HG02840 (cell line): Measurements from ENCODE around the gene TRAF2.

Experiments used
- ATAC-seq: cut with Tn5 transposase; IDR thresholded peaks from one replicate; pipeline ENCODE4 v1.9.1; 2021; ENCODE audit warnings: mild to moderate bottlenecking, moderate library complexity, moderate number of reproducible peaks; ENCODE audit not compliant: unreplicated experiment, low FRiP score

The TRAF2 gene

GRCh38 chr9:136947028-136947891 is 60.9 kb downstream of the TRAF2 start:
- ATAC-seq: no peak

GRCh38 chr9:136947955-136948510 is 61.7 kb downstream of the TRAF2 start:
- ATAC-seq: no peak

- ATAC-seq: no peak
Observed at GRCh38 chr9:136949239-136949816, 63.0 kb downstream of the TRAF2 start.

- ATAC-seq: peak; percentile 72
Observed at GRCh38 chr9:136949817-136950655, 63.7 kb downstream of the TRAF2 start.

- no peak for ATAC-seq
Observed at GRCh38 chr9:136950656-136951276, 64.5 kb downstream of the TRAF2 start.

- no peak for ATAC-seq
Observed at GRCh38 chr9:136951541-136952320, 65.4 kb downstream of the TRAF2 start, which contains the start of gene LCN12. Gene LCN12 (plus strand): TSS chr9:136952273. CDS start chr9:136952328, 55 bp downstream.

DNA sequence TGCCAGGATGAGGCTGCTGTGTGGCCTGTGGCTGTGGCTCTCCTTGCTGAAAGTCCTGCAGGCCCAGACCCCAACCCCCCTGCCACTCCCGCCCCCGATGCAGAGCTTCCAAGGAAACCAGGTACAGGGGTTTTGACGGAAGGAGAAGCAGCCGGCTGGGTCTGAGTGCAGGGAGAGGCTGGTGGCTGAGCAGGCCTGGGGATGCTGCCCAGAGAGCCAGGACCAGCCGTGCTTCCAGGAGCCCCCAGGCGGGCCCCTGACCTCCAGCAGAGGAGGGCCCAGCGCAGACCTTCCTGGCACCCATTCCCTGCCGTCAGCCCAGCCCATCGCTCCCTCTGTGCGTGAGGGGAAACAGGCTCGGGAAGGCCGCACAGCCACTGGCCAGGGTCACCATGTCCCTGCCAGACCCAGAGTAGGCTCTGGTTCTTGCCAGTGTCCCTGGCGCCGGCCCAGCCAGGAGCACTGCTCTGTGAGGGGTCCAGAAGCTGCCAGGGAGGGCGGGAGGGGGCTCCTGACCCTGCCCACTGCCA is 66.1 kb downstream of the TRAF2 start:
- no peak for ATAC-seq

- ATAC-seq: no peak
Observed at GRCh38 chr9:136952876-136953770, 66.8 kb downstream of the TRAF2 start.

- ATAC-seq: no peak
Observed at GRCh38 chr9:136953771-136954269, 67.5 kb downstream of the TRAF2 start.

DNA sequence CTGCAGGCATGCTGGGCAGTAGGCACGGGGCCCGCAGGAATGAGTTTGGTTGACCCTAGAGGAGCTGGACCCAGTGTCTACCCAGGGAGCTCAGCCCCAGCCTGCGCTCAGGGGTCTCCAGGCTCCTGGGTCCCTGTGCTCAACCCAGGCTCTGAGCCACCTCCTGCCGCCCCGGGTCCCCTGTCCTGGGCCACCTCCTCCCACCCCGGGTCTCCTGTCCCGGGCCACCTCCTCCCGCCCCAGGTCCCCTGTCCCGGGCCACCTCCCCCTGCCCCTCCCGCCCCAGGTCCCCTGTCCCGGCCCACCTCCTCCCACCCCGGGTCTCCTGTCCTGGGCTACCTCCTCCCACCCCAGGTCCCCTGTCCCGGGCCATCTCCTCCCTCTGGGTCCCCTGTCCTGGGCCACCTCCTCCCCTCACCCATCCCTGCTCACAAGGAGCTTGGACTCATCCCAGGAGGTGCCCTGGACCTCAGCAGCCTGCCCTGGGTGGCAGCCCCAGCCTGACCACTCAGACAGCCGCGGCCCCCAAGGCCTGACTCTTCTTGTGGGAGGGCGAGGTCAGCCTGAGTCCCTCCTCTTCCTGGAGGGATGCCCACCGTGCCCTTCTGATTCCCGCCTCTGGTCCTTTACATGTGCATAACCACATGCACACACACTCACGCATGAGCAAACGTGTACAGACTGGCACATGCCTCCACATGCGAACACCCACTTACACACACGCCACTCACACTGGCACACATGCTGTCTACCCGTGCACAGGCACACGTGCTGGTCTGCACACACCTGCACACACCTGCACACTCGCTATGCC is 68.2 kb downstream of the TRAF2 start:
- ATAC-seq: no peak

DNA sequence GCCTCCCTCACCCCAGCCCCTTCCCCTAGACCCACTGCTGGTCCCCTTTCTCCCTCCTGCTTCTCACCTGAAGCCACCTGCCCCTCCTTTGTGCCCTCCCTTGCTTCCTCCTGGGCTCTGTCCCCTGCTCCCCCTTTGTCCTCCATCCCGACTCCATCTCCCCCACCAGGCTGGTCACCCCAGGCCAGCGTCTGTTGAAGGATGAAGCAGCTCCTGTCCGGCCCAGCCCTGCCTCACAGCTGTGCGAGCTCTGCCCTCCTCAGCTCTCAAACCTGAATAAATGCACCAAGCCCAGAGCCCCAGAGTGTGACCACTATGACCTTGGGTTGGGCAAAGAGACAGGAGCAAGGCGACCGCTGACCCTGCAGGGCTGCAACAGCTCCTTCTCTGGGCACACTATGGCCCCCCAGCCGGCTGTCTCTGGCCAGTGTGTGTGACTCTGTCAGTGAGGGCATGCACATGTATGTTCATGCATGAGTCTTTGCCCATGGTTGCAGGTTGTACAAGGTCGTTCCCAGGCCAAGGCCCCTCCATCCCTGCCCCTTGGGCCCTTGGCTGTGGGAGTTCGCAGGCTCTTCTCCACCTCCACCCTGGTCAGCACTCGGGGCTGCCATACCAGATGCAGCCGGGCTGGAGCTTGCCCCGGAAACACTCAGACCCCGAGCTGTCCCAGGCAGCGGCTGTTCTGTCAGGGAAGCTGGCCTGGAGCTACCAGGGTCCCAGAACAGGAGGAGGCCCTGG is 69.1 kb downstream of the TRAF2 start:
- ATAC-seq: no peak

- ATAC-seq: no peak
Observed at GRCh38 chr9:136955943-136956335, 69.6 kb downstream of the TRAF2 start.

DNA sequence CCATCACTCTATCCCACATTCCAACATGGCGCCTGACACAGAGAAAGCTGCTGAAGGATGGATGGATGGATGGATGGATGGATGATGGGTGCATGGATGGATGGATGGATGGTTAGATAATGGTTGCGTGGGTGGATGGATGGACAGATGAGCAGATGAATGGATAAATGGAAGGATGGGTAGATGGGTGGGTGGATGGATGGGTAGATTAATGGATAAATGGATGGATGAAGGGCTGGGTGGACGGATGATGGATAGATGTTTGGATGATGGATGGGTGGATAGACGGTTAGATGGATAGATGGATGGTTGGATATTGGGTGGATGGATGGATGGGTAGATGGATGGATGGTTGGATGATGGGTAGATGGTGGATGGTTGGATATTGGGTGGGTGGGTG is 70.3 kb downstream of the TRAF2 start:
- ATAC-seq: no peak

DNA sequence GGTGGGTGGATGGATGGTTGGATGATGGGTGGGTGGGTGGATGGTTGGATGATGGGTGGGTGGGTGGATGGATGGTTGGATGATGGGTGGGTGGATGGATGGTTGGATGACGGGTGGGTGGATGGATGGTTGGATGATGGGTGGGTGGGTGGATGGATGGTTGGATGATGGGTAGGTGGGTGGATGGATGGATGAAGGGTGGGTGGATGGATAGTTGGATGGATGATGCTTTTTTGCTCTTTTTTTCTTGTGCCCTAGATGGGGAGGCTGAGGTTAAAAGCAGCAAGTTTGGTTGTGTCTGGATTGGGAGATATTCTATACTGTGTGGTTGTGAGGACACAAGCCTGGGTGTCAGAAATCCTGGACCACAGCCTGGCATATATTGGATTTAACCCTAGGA is 71.1 kb downstream of the TRAF2 start:
- no peak for ATAC-seq

DNA sequence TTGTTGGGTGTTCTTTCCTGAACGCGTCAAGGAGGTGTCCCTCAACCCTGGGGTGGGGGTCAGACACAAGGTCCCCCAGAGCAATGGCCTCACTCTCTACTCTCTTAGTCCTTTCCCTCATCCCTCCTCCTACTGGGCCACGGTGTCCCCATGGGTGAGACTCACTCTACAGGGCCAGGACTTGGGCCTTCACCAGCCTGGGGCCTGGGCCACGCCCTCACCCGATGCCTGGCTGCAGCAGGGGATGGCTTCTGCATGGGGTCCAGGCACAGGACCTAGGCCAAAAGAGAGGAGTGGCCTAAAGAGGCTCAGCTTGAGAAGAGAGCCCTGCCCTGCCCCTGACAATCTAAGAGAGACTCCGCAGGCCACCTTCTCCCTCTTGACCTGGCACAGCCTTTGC is 71.6 kb downstream of the TRAF2 start:
- no peak for ATAC-seq

GRCh38 chr9:136958473-136958872 is 72.2 kb downstream of the TRAF2 start:
- ATAC-seq: no peak
